ENCODE measurements around the gene TBXAS1.

DNA sequence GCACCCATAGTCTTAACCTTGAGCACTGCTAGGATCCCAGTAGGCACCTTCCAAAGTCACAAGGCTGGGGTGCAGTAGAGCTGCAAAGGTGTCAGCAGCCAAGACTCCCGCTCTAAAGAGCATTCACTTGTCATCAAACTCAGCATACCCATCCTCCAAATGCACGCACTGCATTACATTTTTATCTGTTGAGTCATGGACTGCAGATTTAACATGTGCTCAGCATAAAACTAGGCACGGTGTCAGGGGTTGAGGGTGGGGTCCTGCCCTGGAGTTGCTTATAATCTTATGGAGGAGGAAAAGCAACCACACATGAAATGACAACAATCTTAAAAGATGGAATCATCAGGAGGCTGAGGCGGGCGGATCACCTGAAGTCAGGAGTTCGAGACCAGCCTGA is 131.1 kb downstream of the TBXAS1 start:
- TF ChIP-seq, protein P1, sequence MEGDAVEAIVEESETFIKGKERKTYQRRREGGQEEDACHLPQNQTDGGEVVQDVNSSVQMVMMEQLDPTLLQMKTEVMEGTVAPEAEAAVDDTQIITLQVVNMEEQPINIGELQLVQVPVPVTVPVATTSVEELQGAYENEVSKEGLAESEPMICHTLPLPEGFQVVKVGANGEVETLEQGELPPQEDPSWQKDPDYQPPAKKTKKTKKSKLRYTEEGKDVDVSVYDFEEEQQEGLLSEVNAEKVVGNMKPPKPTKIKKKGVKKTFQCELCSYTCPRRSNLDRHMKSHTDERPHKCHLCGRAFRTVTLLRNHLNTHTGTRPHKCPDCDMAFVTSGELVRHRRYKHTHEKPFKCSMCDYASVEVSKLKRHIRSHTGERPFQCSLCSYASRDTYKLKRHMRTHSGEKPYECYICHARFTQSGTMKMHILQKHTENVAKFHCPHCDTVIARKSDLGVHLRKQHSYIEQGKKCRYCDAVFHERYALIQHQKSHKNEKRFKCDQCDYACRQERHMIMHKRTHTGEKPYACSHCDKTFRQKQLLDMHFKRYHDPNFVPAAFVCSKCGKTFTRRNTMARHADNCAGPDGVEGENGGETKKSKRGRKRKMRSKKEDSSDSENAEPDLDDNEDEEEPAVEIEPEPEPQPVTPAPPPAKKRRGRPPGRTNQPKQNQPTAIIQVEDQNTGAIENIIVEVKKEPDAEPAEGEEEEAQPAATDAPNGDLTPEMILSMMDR (conservative IDR thresholded peaks at IDR 0.05; ENCODE audit: low read length) = no peak
- TF ChIP-seq EZH2phosphoT487 (IDR thresholded peaks at IDR 0.05; ENCODE audit: borderline replicate concordance, low read depth, low read length) = no peak
